ENCODE data around the gene RNPEPL1. TPM values are rescaled to one million over a fixed set of nuclear protein-coding genes. Genes with fewer than 3 reads are reported as not detected.
"Not testable (repeated sequence)": the region's sequence is repeated elsewhere in the genome, so short reads cannot be mapped to it uniquely, and the experiment has no call there.

RNPEPL1 gene
- total and polyA plus RNA-seq, 2 donors from 2014 or later: 65.4 to 77.4 TPM

- Histone ChIP-seq H3K36me3 (ENCODE audit: control insufficient read depth in 2 of 3, insufficient read depth in 3 of 3, low read length in 3 of 3) (no peaks in the 10 kb centered on the region), H3K4me3 (ENCODE audit: low read length in 3 of 3) (no peak overlapping the region), H3K27ac (ENCODE audit: low read depth in 2 of 2, low read length in 2 of 2) (no peak overlapping the region), H3K27me3 (ENCODE audit: control insufficient read depth, insufficient read depth, low read length) (peaks cover 3% of the 10 kb centered on the region), H3K9ac (ENCODE audit: low read length in 3 of 3) (no peak overlapping the region), H3K4me1 (ENCODE audit: control insufficient read depth in 2 of 3, insufficient read depth in 2 of 3, low read depth in 1 of 3, low read length in 3 of 3) (no peaks in the 10 kb centered on the region), H3K9me3 (ENCODE audit: control insufficient read depth in 2 of 3, insufficient read depth in 1 of 3, low read length in 3 of 3) (no peaks in the 10 kb centered on the region)
- no peak for TF ChIP-seq CTCF (IDR thresholded peaks at IDR 0.05; ENCODE audit: borderline replicate concordance, extremely low read depth, insufficient read depth)
- intact Hi-C loops (cut with DNase I): no loop called here
- FAIRE-seq (no peak), DNase-seq (peak in 3 of 5 donors; percentile 43 to 51 (median 51))
Observed at GRCh38 chr2:240519396-240520129, 48.7 kb upstream of the RNPEPL1 start.

DNA sequence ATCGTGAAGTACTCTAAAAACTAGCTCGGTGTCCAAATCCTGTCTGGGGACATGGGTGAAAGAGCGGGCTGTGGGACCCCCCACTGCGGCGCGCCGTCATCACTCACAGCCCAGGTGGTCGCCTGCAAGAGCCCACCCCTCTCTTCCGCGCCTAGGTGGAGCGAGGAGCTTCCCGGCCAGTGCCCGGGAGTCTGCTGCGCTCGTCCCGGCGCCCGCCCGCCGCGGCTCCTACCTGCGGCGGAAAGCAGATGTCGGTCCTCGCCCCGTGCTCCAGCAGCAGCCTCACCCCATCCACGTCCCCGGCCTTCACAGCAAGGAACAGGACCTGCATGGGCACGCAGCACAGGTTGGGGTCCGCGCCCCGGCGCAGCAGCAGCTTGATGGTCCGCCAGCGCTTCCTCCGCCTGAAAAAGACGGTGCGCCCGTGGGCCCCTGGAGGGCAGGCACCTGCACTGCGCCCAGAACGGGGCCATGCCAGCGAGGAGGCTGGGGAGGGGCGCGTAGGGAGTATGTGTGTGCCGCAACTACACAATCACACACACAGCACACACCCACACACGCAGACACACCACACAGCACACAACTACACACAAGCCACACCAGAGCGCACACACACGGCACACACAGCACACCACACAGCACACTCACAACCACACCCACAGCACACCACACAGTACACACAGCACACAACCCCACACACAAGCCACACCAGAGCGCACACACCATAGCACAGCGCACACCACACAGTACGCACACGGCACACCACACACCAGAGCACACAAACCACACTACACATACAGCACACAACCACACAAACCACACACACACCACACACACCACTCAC, 47.9 kb upstream of the RNPEPL1 start:
- no peak overlapping the region for H3K27ac ChIP-seq (ENCODE audit: low read depth in 2 of 2, low read length in 2 of 2)
- DNase-seq (peak in 4 of 5 donors; percentile 26 to 67 (median 30)), FAIRE-seq (no peak)
- H3K4me1 ChIP-seq (ENCODE audit: control insufficient read depth in 2 of 3, insufficient read depth in 2 of 3, low read depth in 1 of 3, low read length in 3 of 3): no peaks in the 10 kb centered on the region
- no peak for TF ChIP-seq CTCF (IDR thresholded peaks at IDR 0.05; ENCODE audit: borderline replicate concordance, extremely low read depth, insufficient read depth)
- intact Hi-C loops (cut with DNase I): no loop called here
- no peak overlapping the region for H3K9ac ChIP-seq (ENCODE audit: low read length in 3 of 3)
- H3K9me3 ChIP-seq (ENCODE audit: control insufficient read depth in 2 of 3, insufficient read depth in 1 of 3, low read length in 3 of 3): no peaks in the 10 kb centered on the region
- H3K36me3 ChIP-seq (ENCODE audit: control insufficient read depth in 2 of 3, insufficient read depth in 3 of 3, low read length in 3 of 3): peaks cover 0 to 5% (median 0%) of the 10 kb centered on the region in 3 donors
- H3K4me3 ChIP-seq (ENCODE audit: low read length in 3 of 3): peak overlapping the region in 1 of 3 donors; percentile 6
- peaks cover 3% of the 10 kb centered on the region for H3K27me3 ChIP-seq (ENCODE audit: control insufficient read depth, insufficient read depth, low read length)

- Histone ChIP-seq H3K9ac (ENCODE audit: low read length in 3 of 3) (no peak overlapping the region), H3K9me3 (ENCODE audit: control insufficient read depth in 2 of 3, insufficient read depth in 1 of 3, low read length in 3 of 3) (no peaks in the 10 kb centered on the region), H3K4me1 (ENCODE audit: control insufficient read depth in 2 of 3, insufficient read depth in 2 of 3, low read depth in 1 of 3, low read length in 3 of 3) (no peaks in the 10 kb centered on the region), H3K27ac (ENCODE audit: low read depth in 2 of 2, low read length in 2 of 2) (no peak overlapping the region), H3K4me3 (ENCODE audit: low read length in 3 of 3) (no peak overlapping the region), H3K36me3 (ENCODE audit: control insufficient read depth in 2 of 3, insufficient read depth in 3 of 3, low read length in 3 of 3) (peaks cover 0 to 5% (median 0%) of the 10 kb centered on the region in 3 donors), H3K27me3 (ENCODE audit: control insufficient read depth, insufficient read depth, low read length) (peaks cover 3% of the 10 kb centered on the region)
- no peak for TF ChIP-seq CTCF (IDR thresholded peaks at IDR 0.05; ENCODE audit: borderline replicate concordance, extremely low read depth, insufficient read depth)
- FAIRE-seq (no peak), DNase-seq (peak in 1 of 5 donors; percentile 43)
- intact Hi-C loops (cut with DNase I): no loop called here
Observed at GRCh38 chr2:240520974-240521350, 47.3 kb upstream of the RNPEPL1 start.

- H3K4me1 ChIP-seq (ENCODE audit: control insufficient read depth in 2 of 3, insufficient read depth in 2 of 3, low read depth in 1 of 3, low read length in 3 of 3); H3K4me3 ChIP-seq (ENCODE audit: low read length in 3 of 3); intact Hi-C loops (cut with DNase I); H3K27me3 ChIP-seq (ENCODE audit: control insufficient read depth, insufficient read depth, low read length); H3K27ac ChIP-seq (ENCODE audit: low read depth in 2 of 2, low read length in 2 of 2); H3K36me3 ChIP-seq (ENCODE audit: control insufficient read depth in 2 of 3, insufficient read depth in 3 of 3, low read length in 3 of 3); H3K9ac ChIP-seq (ENCODE audit: low read length in 3 of 3); H3K9me3 ChIP-seq (ENCODE audit: control insufficient read depth in 2 of 3, insufficient read depth in 1 of 3, low read length in 3 of 3); FAIRE-seq: not testable (repeated sequence)
- DNase-seq: peak in 1 of 5 donors; percentile 11
Observed at GRCh38 chr2:240521885-240522284, 46.4 kb upstream of the RNPEPL1 start.

Data from kidney (tissue), 14 donors.